Stimulated activated CD8-positive, alpha-beta memory T cell treated with anti-CD3 and anti-CD28 coated beads, Interleukin-12 subunit alpha, Interleukin-12 subunit beta, amount 100 ng/mL, for 24 hours (primary cell): ENCODE data around the gene GTPBP6.
"Not testable (repeated sequence)": the region's sequence is repeated elsewhere in the genome, so short reads cannot be mapped to it uniquely, and the experiment has no call there.

ENCODE experiments used
- DNase-seq: peaks from one replicate; pipeline ENCODE4 v3.0.0-alpha.2; 2020; ENCODE audit errors: extremely low read depth

GTPBP6 gene

GRCh38 chrX:264634-265455 lies 53.8 kb downstream of the GTPBP6 start:
- DNase-seq = no peak

GRCh38 chrX:264006-264405 lies 54.6 kb downstream of the GTPBP6 start:
- not testable (repeated sequence) for DNase-seq

GRCh38 chrX:262381-262909 lies 56.2 kb downstream of the GTPBP6 start:
- DNase-seq = no peak

GRCh38 chrX:261919-262352 lies 56.7 kb downstream of the GTPBP6 start:
- DNase-seq = no peak

GRCh38 chrX:261167-261918 lies 57.3 kb downstream of the GTPBP6 start:
- no peak for DNase-seq

- no peak for DNase-seq
Observed at GRCh38 chrX:259692-260355, 58.8 kb downstream of the GTPBP6 start.

- no peak for DNase-seq
Observed at GRCh38 chrX:258291-259040, 60.1 kb downstream of the GTPBP6 start.

- DNase-seq = no peak
Observed at GRCh38 chrX:257681-258289, 60.8 kb downstream of the GTPBP6 start.

- DNase-seq = not testable (repeated sequence)
Observed at GRCh38 chrX:257054-257453, 61.5 kb downstream of the GTPBP6 start.

- no peak for DNase-seq
Observed at GRCh38 chrX:255923-256331, 62.7 kb downstream of the GTPBP6 start.
